ENCODE measurements around the gene CDHR3.
A peak's percentile ranks its signal among the peaks of the same experiment; 100 is the strongest.

Gene CDHR3

DNA sequence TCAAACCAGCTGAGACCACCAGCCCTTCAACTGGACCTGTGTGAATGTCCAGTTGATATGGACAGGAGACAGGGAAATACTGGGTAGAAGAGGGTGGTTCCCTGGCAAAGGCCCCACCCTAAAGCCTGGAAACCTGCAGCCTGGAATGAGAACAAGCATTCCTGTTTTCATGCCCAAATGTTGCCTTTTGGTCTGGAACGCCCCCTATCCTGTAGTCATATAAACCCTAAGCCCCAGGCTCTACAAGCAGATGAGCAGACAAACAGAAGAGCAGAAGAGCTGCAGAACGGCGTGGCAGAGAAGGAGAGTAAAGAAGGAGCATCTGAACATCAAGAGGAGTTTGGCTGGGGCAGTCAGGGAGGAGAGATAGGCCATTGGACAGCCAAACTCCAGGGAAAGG, 110.6 kb downstream of the CDHR3 start:
- no peak for FAIRE-seq
- no peak for DNase-seq (ENCODE audit: extremely low spot score, insufficient read length, low read depth)

DNA sequence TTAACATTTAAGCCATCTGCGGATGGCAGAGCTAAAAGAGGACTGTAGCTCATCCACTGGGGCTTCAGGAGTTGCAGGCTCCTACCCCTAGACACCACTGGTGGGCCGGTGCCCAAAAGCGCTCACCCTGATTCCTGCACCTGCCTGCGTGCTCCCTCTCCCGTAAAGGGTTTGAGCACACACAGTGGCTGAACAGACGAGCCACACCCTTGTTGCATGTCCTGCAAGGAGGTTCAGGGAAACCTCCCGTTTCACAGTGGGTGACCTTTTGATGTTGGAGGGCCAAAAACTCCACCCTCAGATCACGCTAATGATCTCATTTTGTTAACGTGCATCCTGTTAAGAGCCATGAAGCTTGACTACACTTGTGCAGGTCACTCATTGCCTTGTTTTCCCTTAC, 111.2 kb downstream of the CDHR3 start:
- peak; percentile 80 for FAIRE-seq

DNA sequence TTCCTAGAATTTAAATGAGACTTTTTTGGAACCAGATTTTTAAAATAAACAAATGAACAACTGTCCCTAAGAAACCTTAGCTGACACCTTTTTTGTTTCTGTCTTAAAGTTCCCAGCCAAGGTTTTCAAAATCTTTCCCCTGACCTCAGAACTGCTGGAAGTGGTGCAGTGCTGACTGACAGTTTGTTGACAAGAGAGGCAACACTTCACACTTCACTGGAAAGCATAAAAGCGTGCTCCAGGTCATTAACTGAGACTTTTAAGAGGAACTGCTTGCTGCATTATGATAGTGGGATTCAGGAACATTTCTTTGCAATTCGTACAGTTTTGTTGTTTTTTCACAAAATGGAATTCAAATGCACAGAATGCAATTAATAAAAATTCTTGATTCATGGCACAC, 112.9 kb downstream of the CDHR3 start:
- peak; percentile 5 for FAIRE-seq
- no peak for DNase-seq (ENCODE audit: extremely low spot score, insufficient read length, low read depth)

More for the DNA sequence above, 111.2 kb downstream of the CDHR3 start:
- DNase-seq (ENCODE audit: extremely low spot score, insufficient read length, low read depth) = no peak

DNA sequence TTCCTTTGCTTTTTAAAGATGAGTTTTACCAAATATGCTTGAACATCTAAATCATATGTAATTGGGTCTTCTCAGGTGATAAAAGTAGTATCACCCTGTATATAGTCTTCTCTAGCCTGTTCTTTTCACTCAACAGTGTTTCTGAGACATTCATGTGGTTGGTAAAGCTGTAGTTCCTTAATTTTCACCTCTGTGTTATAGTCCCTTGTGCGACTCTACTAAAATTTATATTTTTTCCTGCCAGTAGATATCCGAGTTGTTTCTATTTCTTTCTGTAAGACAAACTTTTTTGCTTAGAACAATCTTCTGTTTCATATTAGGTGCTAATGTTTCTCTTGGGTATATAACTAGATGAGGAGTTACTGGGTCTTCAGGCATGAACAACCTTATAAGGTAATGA, 113.5 kb downstream of the CDHR3 start:
- FAIRE-seq (peak; percentile 36), DNase-seq (ENCODE audit: extremely low spot score, insufficient read length, low read depth) (no peak)

DNA sequence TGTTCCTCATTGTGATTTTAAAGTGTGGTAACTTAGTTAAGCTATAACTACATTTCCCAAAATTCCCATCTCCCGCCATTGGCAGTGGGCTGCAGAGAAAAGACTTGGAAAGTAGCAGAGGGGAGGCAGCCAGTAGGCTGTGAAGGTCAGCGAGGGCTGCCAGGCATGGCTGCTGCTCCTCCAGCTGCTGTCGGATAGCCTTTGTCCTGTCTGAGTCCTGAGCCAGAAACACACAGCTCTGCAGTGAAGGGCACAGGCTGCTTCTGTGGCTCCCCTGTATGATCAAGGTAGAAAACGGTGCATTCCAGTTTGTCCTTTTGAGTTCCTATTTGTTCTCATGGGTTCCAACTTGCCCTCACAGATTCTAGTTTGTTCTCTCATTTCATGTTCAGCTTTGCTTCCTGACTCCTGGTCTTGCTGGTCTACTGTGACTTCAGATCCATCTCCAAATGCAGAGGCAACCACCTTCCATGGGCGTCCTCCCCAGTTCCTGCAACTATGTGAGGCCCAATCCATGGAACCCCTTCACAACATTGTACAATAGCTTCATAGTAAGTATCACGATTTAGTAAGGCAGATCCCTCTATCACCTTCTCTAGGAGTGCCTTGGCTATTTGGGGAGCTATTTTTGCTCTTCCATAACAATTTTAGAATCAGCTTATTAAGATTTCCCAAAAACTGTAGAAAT, 117.4 kb downstream of the CDHR3 start:
- FAIRE-seq = peak; percentile 49
- DNase-seq (ENCODE audit: extremely low spot score, insufficient read length, low read depth) = no peak

DNA sequence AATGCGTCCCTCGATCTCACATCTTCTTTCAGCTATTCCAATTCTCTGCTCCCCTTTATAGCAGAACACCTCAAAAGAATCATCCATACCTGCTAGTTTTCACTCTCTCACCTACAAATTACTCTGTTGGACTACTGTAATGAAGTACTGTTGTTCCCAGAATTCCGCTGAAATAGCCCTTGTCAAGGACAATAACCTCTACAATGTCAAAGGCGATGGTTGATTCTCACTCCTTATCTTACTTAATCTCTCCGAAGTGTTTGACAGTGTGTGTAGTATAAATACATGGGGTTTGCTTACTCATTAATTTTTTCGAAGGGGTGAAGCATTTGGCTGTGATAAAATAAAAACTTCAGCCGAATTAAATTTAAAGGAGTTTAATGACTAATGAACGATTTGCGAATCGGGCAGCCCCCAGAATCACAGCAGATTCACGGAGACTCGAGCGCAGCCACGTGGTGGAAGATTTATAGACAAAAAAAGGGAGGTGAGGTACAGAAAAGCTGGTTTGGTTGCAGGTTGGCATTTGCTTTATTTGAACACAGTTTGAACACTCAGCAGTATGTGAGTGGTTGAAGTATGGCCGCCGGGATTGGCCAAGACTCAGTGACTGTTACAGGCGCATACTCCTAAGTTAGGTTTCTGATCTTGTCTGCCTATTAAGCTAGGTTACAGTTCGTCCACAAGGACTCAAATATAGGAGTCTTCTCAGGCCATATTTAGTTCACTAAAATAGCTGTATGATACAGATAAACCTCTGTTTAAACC, 119.2 kb downstream of the CDHR3 start:
- DNase-seq (ENCODE audit: extremely low spot score, insufficient read length, low read depth) = no peak
- no peak for FAIRE-seq

Measured in GM18507 (cell line).